Loucy (cell line): ENCODE data around the gene ENPP5.

Source experiments
- CTCF ChIP-seq: fragments of 200-600 bp; sonication (generic); conservative IDR thresholded peaks from 2 replicates; pipeline ENCODE4 v1.5.1; 2014; ENCODE audit warnings: mild to moderate bottlenecking, antibody characterized with exemption, low read length
- EZH2phosphoT487 ChIP-seq: fragments of 200-600 bp; IDR thresholded peaks from 2 replicates; pipeline ENCODE4 v1.6.1; 2018; ENCODE audit warnings: antibody characterized with exemption, mild to moderate bottlenecking, moderate library complexity, borderline replicate concordance

DNA sequence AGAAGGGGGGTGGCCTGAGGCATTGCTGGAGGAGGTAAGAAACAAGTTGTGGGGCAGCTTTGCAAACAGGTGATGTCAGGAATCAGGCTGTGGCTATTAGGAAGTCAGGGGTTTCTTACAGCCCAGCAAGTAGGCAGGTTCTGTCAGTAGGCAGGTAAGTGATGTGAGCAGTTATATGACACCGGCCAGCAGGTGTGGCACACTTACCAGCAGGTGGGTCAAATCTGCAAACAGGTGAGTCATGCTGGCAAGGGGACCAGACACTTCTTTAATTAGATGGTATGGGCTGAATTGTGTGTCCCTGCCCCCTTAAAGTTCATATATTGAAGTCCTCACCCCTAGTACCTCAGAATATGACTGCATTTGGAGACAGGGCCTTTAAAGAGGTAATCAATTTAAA lies 57.4 kb downstream of the ENPP5 start:
- no peak for TF ChIP-seq CTCF
- TF ChIP-seq EZH2phosphoT487 = no peak
